Ishikawa (cell line): Measurements from ENCODE around the gene ADD1.

Experiments
- CEBPB ChIP-seq: IDR thresholded peaks from 2 replicates; pipeline ENCODE4 v1.6.1; 2012
- CREB1 ChIP-seq: IDR thresholded peaks from 2 replicates; pipeline ENCODE4 v1.6.1; 2012; ENCODE audit warnings: low read depth
- EGR1 ChIP-seq: IDR thresholded peaks from 2 replicates; pipeline ENCODE4 v1.6.1; 2012
- EP300 ChIP-seq: IDR thresholded peaks from 2 replicates; pipeline ENCODE4 v1.6.1; 2012; ENCODE audit warnings: borderline replicate concordance
- FOXM1 ChIP-seq: IDR thresholded peaks from 2 replicates; pipeline ENCODE4 v1.6.1; 2012; ENCODE audit warnings: low read depth, borderline replicate concordance
- MAX ChIP-seq: IDR thresholded peaks from 2 replicates; pipeline ENCODE4 v1.6.1; 2012
- NFIC ChIP-seq: IDR thresholded peaks from 2 replicates; pipeline ENCODE4 v1.6.1; 2012
- RAD21 ChIP-seq: IDR thresholded peaks from 2 replicates; pipeline ENCODE4 v1.6.1; 2012; ENCODE audit warnings: low read depth
- REST ChIP-seq: IDR thresholded peaks from 2 replicates; pipeline ENCODE4 v1.6.1; 2012; ENCODE audit warnings: low read depth, mild to moderate bottlenecking
- TAF1 ChIP-seq: IDR thresholded peaks from 2 replicates; pipeline ENCODE4 v1.6.1; 2012; ENCODE audit warnings: low read depth, mild to moderate bottlenecking
- TCF12 ChIP-seq: IDR thresholded peaks from 2 replicates; pipeline ENCODE4 v1.6.1; 2012; ENCODE audit warnings: low read depth
- TEAD4 ChIP-seq: IDR thresholded peaks from 2 replicates; pipeline ENCODE4 v1.6.1; 2012
- USF1 ChIP-seq: IDR thresholded peaks from 2 replicates; pipeline ENCODE4 v1.6.1; 2012
- YY1 ChIP-seq: IDR thresholded peaks from 2 replicates; pipeline ENCODE4 v1.6.1; 2012; ENCODE audit warnings: low read depth
- ZBTB7A ChIP-seq: IDR thresholded peaks from 2 replicates; pipeline ENCODE4 v1.6.1; 2012; ENCODE audit warnings: low read depth

The ADD1 gene

GRCh38 chr4:2829933-2830451, 13.7 kb upstream of the ADD1 start:
- TF ChIP-seq REST (no peak), USF1 (no peak), ZBTB7A (no peak), RAD21 (no peak), TAF1 (no peak), TCF12 (no peak), TEAD4 (no peak), EGR1 (no peak), NFIC (no peak), CREB1 (no peak)

GRCh38 chr4:2830632-2831610, 12.7 kb upstream of the ADD1 start:
- no peak for TF ChIP-seq YY1
- TF ChIP-seq TCF12, result no peak
- no peak for TF ChIP-seq NFIC

- TF ChIP-seq MAX (no peak), TAF1 (no peak)
Measured at GRCh38 chr4:2831611-2832308, 11.9 kb upstream of the ADD1 start.

GRCh38 chr4:2832309-2832980, 11.2 kb upstream of the ADD1 start:
- no peak for TF ChIP-seq FOXM1
- no peak for TF ChIP-seq RAD21
- no peak for TF ChIP-seq TAF1
- TF ChIP-seq EP300, result no peak
- no peak for TF ChIP-seq MAX

GRCh38 chr4:2832981-2833670, 10.5 kb upstream of the ADD1 start:
- TF ChIP-seq CEBPB (no peak), EGR1 (no peak)

- TF ChIP-seq YY1 (no peak), CEBPB (no peak), NFIC (no peak), CREB1 (no peak), MAX (no peak), TAF1 (no peak), TEAD4 (no peak), TCF12 (no peak)
Measured at GRCh38 chr4:2833671-2834000, 10.0 kb upstream of the ADD1 start.

GRCh38 chr4:2834001-2834921, 9.4 kb upstream of the ADD1 start:
- TF ChIP-seq EP300, result no peak
- TF ChIP-seq CREB1, result no peak
- no peak for TF ChIP-seq TCF12
